ENCODE data around the gene ADI1.

ADI1 gene

GRCh38 chr2:3523551-3524041 is 4.3 kb upstream of the ADI1 start:
- Histone ChIP-seq H3K4me3 (ENCODE audit: low read depth, low read length, poor library complexity, severe bottlenecking) (no peak overlapping the region), H3K9me3 (ENCODE audit: low read length) (no peaks in the 10 kb centered on the region), H3K4me2 (ENCODE audit: low read length) (no peak overlapping the region), H3K27me3 (ENCODE audit: insufficient read depth, low read length) (no peaks in the 10 kb centered on the region), H3K9me2 (ENCODE audit: low read depth, low read length) (no peaks in the 10 kb centered on the region), H3K79me2 (ENCODE audit: insufficient read depth, low read length) (no peaks in the 10 kb centered on the region), H2AFZ (ENCODE audit: low read length) (no peak overlapping the region), H4K20me1 (ENCODE audit: insufficient read depth, low read length) (no peaks in the 10 kb centered on the region), H3K36me3 (ENCODE audit: insufficient read depth, low read length) (peaks cover 6% of the 10 kb centered on the region; the same call in 1 of the 2 replicates), H3F3A (ENCODE audit: insufficient read depth, low read length) (no peaks in the 10 kb centered on the region), H3K9ac (ENCODE audit: low read length) (no peak overlapping the region), H3K27ac (ENCODE audit: low read depth, low read length, poor library complexity, severe bottlenecking) (no peak overlapping the region), H3K4me1 (ENCODE audit: insufficient read depth, low read length, severe bottlenecking) (peaks cover 23% of the 10 kb centered on the region)
- TF ChIP-seq CTCF (IDR thresholded peaks at IDR 0.05; ENCODE audit: low read length) (no peak), EZH2 (IDR thresholded peaks at IDR 0.05; ENCODE audit: borderline replicate concordance, low read length) (no peak)

- Histone ChIP-seq H3K4me3 (ENCODE audit: low read depth, low read length, poor library complexity, severe bottlenecking) (no peak overlapping the region), H3K9me2 (ENCODE audit: low read depth, low read length) (no peaks in the 10 kb centered on the region), H3K9ac (ENCODE audit: low read length) (no peak overlapping the region), H3K4me1 (ENCODE audit: insufficient read depth, low read length, severe bottlenecking) (peaks cover 26% of the 10 kb centered on the region), H3F3A (ENCODE audit: insufficient read depth, low read length) (no peaks in the 10 kb centered on the region), H3K79me2 (ENCODE audit: insufficient read depth, low read length) (peaks cover 4% of the 10 kb centered on the region), H3K9me3 (ENCODE audit: low read length) (no peaks in the 10 kb centered on the region), H3K27me3 (ENCODE audit: insufficient read depth, low read length) (no peaks in the 10 kb centered on the region), H3K4me2 (ENCODE audit: low read length) (no peak overlapping the region), H4K20me1 (ENCODE audit: insufficient read depth, low read length) (no peaks in the 10 kb centered on the region), H3K36me3 (ENCODE audit: insufficient read depth, low read length) (peaks cover 6% of the 10 kb centered on the region; the same call in 1 of the 2 replicates), H3K27ac (ENCODE audit: low read depth, low read length, poor library complexity, severe bottlenecking) (no peak overlapping the region), H2AFZ (ENCODE audit: low read length) (no peak overlapping the region)
- TF ChIP-seq EZH2 (IDR thresholded peaks at IDR 0.05; ENCODE audit: borderline replicate concordance, low read length), result no peak
- TF ChIP-seq CTCF (IDR thresholded peaks at IDR 0.05; ENCODE audit: low read length), result no peak
Observed at GRCh38 chr2:3522961-3523421, 3.7 kb upstream of the ADI1 start.

- Histone ChIP-seq H3K4me1 (ENCODE audit: insufficient read depth, low read length, severe bottlenecking) (peaks cover 30% of the 10 kb centered on the region), H3K4me3 (ENCODE audit: low read depth, low read length, poor library complexity, severe bottlenecking) (peak overlapping the region; percentile 71), H4K20me1 (ENCODE audit: insufficient read depth, low read length) (no peaks in the 10 kb centered on the region), H3K4me2 (ENCODE audit: low read length) (peak overlapping the region; percentile 81), H3F3A (ENCODE audit: insufficient read depth, low read length) (no peaks in the 10 kb centered on the region), H2AFZ (ENCODE audit: low read length) (no peak overlapping the region), H3K9me2 (ENCODE audit: low read depth, low read length) (no peaks in the 10 kb centered on the region), H3K79me2 (ENCODE audit: insufficient read depth, low read length) (peaks cover 18% of the 10 kb centered on the region), H3K27ac (ENCODE audit: low read depth, low read length, poor library complexity, severe bottlenecking) (no peak overlapping the region), H3K9ac (ENCODE audit: low read length) (no peak overlapping the region), H3K9me3 (ENCODE audit: low read length) (0 out of 2 replicates have a peak, but pooled peaks cover 3% of the 10 kb centered on the region), H3K27me3 (ENCODE audit: insufficient read depth, low read length) (no peaks in the 10 kb centered on the region), H3K36me3 (ENCODE audit: insufficient read depth, low read length) (peaks cover 25% of the 10 kb centered on the region)
- TF ChIP-seq CTCF (IDR thresholded peaks at IDR 0.05; ENCODE audit: low read length), result no peak
- no peak for TF ChIP-seq EZH2 (IDR thresholded peaks at IDR 0.05; ENCODE audit: borderline replicate concordance, low read length)
Observed at GRCh38 chr2:3520591-3520990, 1.3 kb upstream of the ADI1 start.
